K562 (cell line): Measurements from ENCODE around the gene SLC39A9. TPM values are rescaled to one million over a fixed set of nuclear protein-coding genes. Genes with fewer than 3 reads are reported as not detected.

Source experiments
- polyA plus RNA-seq, 8 experiments: library from polyadenylated mRNA; depleted of rRNA in 4 of 8; stranded (reverse) in 5 of 8; unstranded in 3 of 8; fragments of >200 nt; fragmentation: Nextera tagmentation in 2 of 8; fragmentation: Illumina TruSeq in 1 of 8; extraction: Ambion mirVana in 2 of 8; extraction: Trizol in 1 of 8; gene quantifications; 2 replicates each; pipeline versions ENCODE4 v1.2.1 to v1.2.3, GENCODE V29; 2011 to 2014; ENCODE audit warnings: inconsistent platforms in 1 of 8, missing spikeins in 1 of 8
- total RNA-seq, 7 experiments: library from RNA; depleted of rRNA in 6 of 7; stranded (reverse); fragments of >200 nt in 6 of 7; fragmentation: Illumina TruSeq in 2 of 7; extraction: Trizol in 2 of 7; gene quantifications; 2 replicates each; pipeline versions ENCODE4 v1.2.1 to v1.2.3, GENCODE V29; 2011 to 2021; ENCODE audit warnings: low replicate concordance in 1 of 7

The SLC39A9 gene
- total and polyA plus RNA-seq, 9 of the 15 experiments (the other 6 are each of a cell fraction or from before 2014, with no cell fraction given), result 18.4 to 66.0 (median 32.5) TPM

Other genes with a start within 250 kb of the SLC39A9 start
- gene DCAF5, start 245.6 kb upstream of the SLC39A9 start, total RNA-seq (2014; rRNA removed), result 7.5 and 8.1 TPM in 2 replicates
- 11.3 and 12.7 TPM in 2 replicates for gene DCAF5, start 245.6 kb upstream of the SLC39A9 start, total RNA-seq (2014; rRNA removed; fragmentation: Illumina TruSeq; extraction: Trizol)
- gene DCAF5, start 245.6 kb upstream of the SLC39A9 start, total RNA-seq (2015; rRNA removed; fragmentation: Illumina TruSeq; extraction: Trizol), result 12.5 and 13.2 TPM in 2 replicates
- 16.9 and 20.2 TPM in 2 replicates for gene DCAF5, start 245.6 kb upstream of the SLC39A9 start, total RNA-seq (2021)
- 24.1 and 26.3 TPM in 2 replicates for gene DCAF5, start 245.6 kb upstream of the SLC39A9 start, polyA plus RNA-seq (2011; rRNA removed)
- gene DCAF5, start 245.6 kb upstream of the SLC39A9 start, polyA plus RNA-seq (2014; fragmentation: Illumina TruSeq; extraction: Trizol), result 21.8 and 23.6 TPM in 2 replicates
- 1 to 10 TPM; 5.6 to 9.1 TPM for gene DCAF5, start 245.6 kb upstream of the SLC39A9 start, polyA plus RNA-seq (2014; fragmentation: Nextera tagmentation; extraction: Ambion mirVana)
- 13.7 and 15.1 TPM in 2 replicates for gene DCAF5, start 245.6 kb upstream of the SLC39A9 start, polyA plus RNA-seq (2014; rRNA removed)
- gene EXD2, start 207.2 kb upstream of the SLC39A9 start, total RNA-seq (2014; rRNA removed), result 3.0 and 4.6 TPM in 2 replicates
- gene EXD2, start 207.2 kb upstream of the SLC39A9 start, total RNA-seq (2014; rRNA removed; fragmentation: Illumina TruSeq; extraction: Trizol), result 3.2 and 3.9 TPM in 2 replicates
- 4.5 and 4.7 TPM in 2 replicates for gene EXD2, start 207.2 kb upstream of the SLC39A9 start, total RNA-seq (2015; rRNA removed; fragmentation: Illumina TruSeq; extraction: Trizol)
- gene EXD2, start 207.2 kb upstream of the SLC39A9 start, total RNA-seq (2021), result 5.0 and 6.1 TPM in 2 replicates
- 7.5 and 8.4 TPM in 2 replicates for gene EXD2, start 207.2 kb upstream of the SLC39A9 start, polyA plus RNA-seq (2011; rRNA removed)
- 4.6 and 4.8 TPM in 2 replicates for gene EXD2, start 207.2 kb upstream of the SLC39A9 start, polyA plus RNA-seq (2014; fragmentation: Illumina TruSeq; extraction: Trizol)
- 1 to 10 TPM; 1.6 TPM for gene EXD2, start 207.2 kb upstream of the SLC39A9 start, polyA plus RNA-seq (2014; fragmentation: Nextera tagmentation; extraction: Ambion mirVana)
- gene EXD2, start 207.2 kb upstream of the SLC39A9 start, polyA plus RNA-seq (2014; rRNA removed), result 3.7 and 4.5 TPM in 2 replicates
- gene GALNT16, start 138.5 kb upstream of the SLC39A9 start, total RNA-seq (2014; rRNA removed), result not detected in 2 replicates
- gene GALNT16, start 138.5 kb upstream of the SLC39A9 start, total RNA-seq (2014; rRNA removed; fragmentation: Illumina TruSeq; extraction: Trizol), result not detected in 2 replicates
- gene GALNT16, start 138.5 kb upstream of the SLC39A9 start, total RNA-seq (2015; rRNA removed; fragmentation: Illumina TruSeq; extraction: Trizol), result not detected in 2 replicates
- gene GALNT16, start 138.5 kb upstream of the SLC39A9 start, total RNA-seq (2021), result not detected in 2 replicates
- gene GALNT16, start 138.5 kb upstream of the SLC39A9 start, polyA plus RNA-seq (2011; rRNA removed), result not detected in 2 replicates
- not detected in 2 replicates for gene GALNT16, start 138.5 kb upstream of the SLC39A9 start, polyA plus RNA-seq (2014; fragmentation: Illumina TruSeq; extraction: Trizol)
- not detected for gene GALNT16, start 138.5 kb upstream of the SLC39A9 start, polyA plus RNA-seq (2014; fragmentation: Nextera tagmentation; extraction: Ambion mirVana)
- not detected in 2 replicates for gene GALNT16, start 138.5 kb upstream of the SLC39A9 start, polyA plus RNA-seq (2014; rRNA removed)
- gene ERH, start 393 bp upstream of the SLC39A9 start, total RNA-seq (2014; rRNA removed), result 78.2 and 162 TPM in 2 replicates
- gene ERH, start 393 bp upstream of the SLC39A9 start, total RNA-seq (2014; rRNA removed; fragmentation: Illumina TruSeq; extraction: Trizol), result 245 and 297 TPM in 2 replicates
- gene ERH, start 393 bp upstream of the SLC39A9 start, total RNA-seq (2015; rRNA removed; fragmentation: Illumina TruSeq; extraction: Trizol), result 236 and 260 TPM in 2 replicates
- 247 and 250 TPM in 2 replicates for gene ERH, start 393 bp upstream of the SLC39A9 start, total RNA-seq (2021)
- gene ERH, start 393 bp upstream of the SLC39A9 start, polyA plus RNA-seq (2011; rRNA removed), result 213 and 281 TPM in 2 replicates
- gene ERH, start 393 bp upstream of the SLC39A9 start, polyA plus RNA-seq (2014; fragmentation: Illumina TruSeq; extraction: Trizol), result 228 and 255 TPM in 2 replicates
- 100 to 1,000 TPM; 292 to 474 TPM for gene ERH, start 393 bp upstream of the SLC39A9 start, polyA plus RNA-seq (2014; fragmentation: Nextera tagmentation; extraction: Ambion mirVana)
- gene ERH, start 393 bp upstream of the SLC39A9 start, polyA plus RNA-seq (2014; rRNA removed), result 207 and 239 TPM in 2 replicates
- gene PLEKHD1, start 86.0 kb downstream of the SLC39A9 start, total RNA-seq (2014; rRNA removed), result not detected in 2 replicates
- not detected in 2 replicates for gene PLEKHD1, start 86.0 kb downstream of the SLC39A9 start, total RNA-seq (2014; rRNA removed; fragmentation: Illumina TruSeq; extraction: Trizol)
- not detected in 2 replicates for gene PLEKHD1, start 86.0 kb downstream of the SLC39A9 start, total RNA-seq (2015; rRNA removed; fragmentation: Illumina TruSeq; extraction: Trizol)
- gene PLEKHD1, start 86.0 kb downstream of the SLC39A9 start, total RNA-seq (2021), result not detected in 2 replicates
- gene PLEKHD1, start 86.0 kb downstream of the SLC39A9 start, polyA plus RNA-seq (2011; rRNA removed), result not detected in 2 replicates
- gene PLEKHD1, start 86.0 kb downstream of the SLC39A9 start, polyA plus RNA-seq (2014; fragmentation: Illumina TruSeq; extraction: Trizol), result not detected in 2 replicates
- gene PLEKHD1, start 86.0 kb downstream of the SLC39A9 start, polyA plus RNA-seq (2014; fragmentation: Nextera tagmentation; extraction: Ambion mirVana), result not detected
- not detected in 2 replicates for gene PLEKHD1, start 86.0 kb downstream of the SLC39A9 start, polyA plus RNA-seq (2014; rRNA removed)
- not detected in 2 replicates for gene CCDC177, start 176.2 kb downstream of the SLC39A9 start, total RNA-seq (2014; rRNA removed)
- not detected in 2 replicates for gene CCDC177, start 176.2 kb downstream of the SLC39A9 start, total RNA-seq (2014; rRNA removed; fragmentation: Illumina TruSeq; extraction: Trizol)
- not detected in 2 replicates for gene CCDC177, start 176.2 kb downstream of the SLC39A9 start, total RNA-seq (2015; rRNA removed; fragmentation: Illumina TruSeq; extraction: Trizol)
- not detected in 2 replicates for gene CCDC177, start 176.2 kb downstream of the SLC39A9 start, total RNA-seq (2021)
- gene CCDC177, start 176.2 kb downstream of the SLC39A9 start, polyA plus RNA-seq (2011; rRNA removed), result not detected in 2 replicates
- gene CCDC177, start 176.2 kb downstream of the SLC39A9 start, polyA plus RNA-seq (2014; fragmentation: Illumina TruSeq; extraction: Trizol), result not detected in 2 replicates
- gene CCDC177, start 176.2 kb downstream of the SLC39A9 start, polyA plus RNA-seq (2014; fragmentation: Nextera tagmentation; extraction: Ambion mirVana), result not detected
- gene CCDC177, start 176.2 kb downstream of the SLC39A9 start, polyA plus RNA-seq (2014; rRNA removed), result not detected in 2 replicates
- 3.8 and 4.1 TPM in 2 replicates for gene SUSD6, start 212.9 kb downstream of the SLC39A9 start, total RNA-seq (2014; rRNA removed)
- 5.5 and 5.7 TPM in 2 replicates for gene SUSD6, start 212.9 kb downstream of the SLC39A9 start, total RNA-seq (2014; rRNA removed; fragmentation: Illumina TruSeq; extraction: Trizol)
- 5.0 and 5.2 TPM in 2 replicates for gene SUSD6, start 212.9 kb downstream of the SLC39A9 start, total RNA-seq (2015; rRNA removed; fragmentation: Illumina TruSeq; extraction: Trizol)
- 18.4 and 20.7 TPM in 2 replicates for gene SUSD6, start 212.9 kb downstream of the SLC39A9 start, total RNA-seq (2021)
- gene SUSD6, start 212.9 kb downstream of the SLC39A9 start, polyA plus RNA-seq (2011; rRNA removed), result 13.0 and 25.6 TPM in 2 replicates
- 12.2 and 12.3 TPM in 2 replicates for gene SUSD6, start 212.9 kb downstream of the SLC39A9 start, polyA plus RNA-seq (2014; fragmentation: Illumina TruSeq; extraction: Trizol)
- 1 to 10 TPM; 2.9 to 5.6 TPM for gene SUSD6, start 212.9 kb downstream of the SLC39A9 start, polyA plus RNA-seq (2014; fragmentation: Nextera tagmentation; extraction: Ambion mirVana)
- gene SUSD6, start 212.9 kb downstream of the SLC39A9 start, polyA plus RNA-seq (2014; rRNA removed), result 11.4 and 11.7 TPM in 2 replicates